Renal cortex interstitium (tissue), 11 donors: Measurements from ENCODE around the gene CDC42BPB. TPM values are rescaled to one million over a fixed set of nuclear protein-coding genes. Genes with fewer than 3 reads are reported as not detected.

ENCODE experiments used
- DNase-seq, 11 donors: peaks; one replicate each; pipeline ENCODE4 v3.0.0-alpha.2; 2013; ENCODE audit warnings: low read depth in 9 of 11, low spot score in 4 of 11; ENCODE audit errors: extremely low read depth in 1 of 11
- polyA plus RNA-seq, 3 donors: library from polyadenylated mRNA; unstranded; fragments of 120-200 nt; gene quantifications; one replicate each; pipeline ENCODE4 v1.2.1, GENCODE V29; 2013; ENCODE audit not compliant: insufficient read length in 3 of 3

CDC42BPB gene
- polyA plus RNA-seq, 3 donors, result 74.0 to 98.5 (median 84.0) TPM

DNA sequence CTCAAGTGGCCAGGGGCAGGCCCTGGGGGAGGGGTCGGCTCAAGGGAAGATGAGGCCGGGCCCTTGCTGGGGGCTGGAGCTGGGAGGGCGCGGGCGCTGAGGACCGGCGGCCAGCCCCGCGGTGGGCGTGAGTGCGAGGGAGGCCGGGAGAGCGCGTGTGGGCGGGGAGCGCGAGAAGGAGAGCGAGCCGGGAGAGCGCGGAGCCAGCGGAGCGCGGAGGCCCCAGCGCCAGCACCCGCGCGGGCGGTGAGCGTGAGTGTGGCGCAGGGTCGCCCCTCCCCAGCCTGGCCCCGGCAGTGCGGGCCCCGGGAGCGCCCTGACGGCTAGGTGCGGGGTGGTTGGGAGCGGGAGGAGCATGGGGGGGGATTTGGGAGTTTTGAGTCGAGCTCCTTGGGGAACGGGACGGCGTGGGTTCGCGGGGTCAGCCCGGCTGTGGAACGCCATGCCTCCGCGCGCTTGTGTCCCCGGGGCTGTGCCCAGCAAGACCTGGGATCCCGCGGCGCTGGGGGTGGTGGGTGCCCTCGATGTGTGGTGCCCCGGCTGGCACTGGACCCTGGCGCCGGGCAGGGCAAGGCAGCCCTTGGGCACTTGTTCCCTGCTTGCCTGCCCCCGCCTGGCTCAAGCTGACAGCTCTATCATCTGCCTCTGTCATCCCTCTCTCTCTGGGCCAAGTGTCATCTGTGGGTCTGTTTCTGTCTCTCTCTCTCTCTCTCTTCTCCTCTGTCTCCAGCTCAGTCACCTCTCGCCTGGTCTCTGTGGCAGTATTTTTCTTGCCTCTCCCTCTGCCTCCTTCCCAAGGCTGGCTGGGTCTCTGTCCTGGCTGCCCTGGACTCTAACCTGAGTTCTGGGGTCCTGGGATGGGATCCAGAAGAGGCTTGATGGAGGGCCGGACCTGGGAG is 26.9 kb upstream of the CDC42BPB start, which contains the start of gene LBHD2:
TSS of gene LBHD2 (plus strand) at position 190 of the 899 bp plus-strand sequence. CDS start 1,803 bp downstream, outside the sequence.
- DNase-seq, result no peak

DNA sequence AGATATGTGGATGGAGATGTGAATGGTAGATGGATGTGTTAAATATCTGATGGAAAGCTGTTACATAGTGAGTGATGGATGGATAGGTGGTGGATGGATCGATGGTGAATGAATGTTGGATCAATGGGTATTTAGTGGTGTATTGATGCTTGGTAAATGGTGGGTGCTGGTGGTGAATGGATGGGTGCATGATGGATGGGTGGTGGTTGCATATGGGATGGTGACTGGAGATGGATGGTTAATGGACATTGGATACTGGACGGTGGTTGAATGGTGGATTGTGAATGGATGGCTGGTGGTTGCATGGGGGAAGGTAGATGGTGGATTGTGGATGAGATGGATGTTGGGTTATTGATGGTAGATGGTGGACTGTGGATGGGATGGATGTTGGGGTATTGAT is 24.6 kb upstream of the CDC42BPB start:
- no peak for DNase-seq

DNA sequence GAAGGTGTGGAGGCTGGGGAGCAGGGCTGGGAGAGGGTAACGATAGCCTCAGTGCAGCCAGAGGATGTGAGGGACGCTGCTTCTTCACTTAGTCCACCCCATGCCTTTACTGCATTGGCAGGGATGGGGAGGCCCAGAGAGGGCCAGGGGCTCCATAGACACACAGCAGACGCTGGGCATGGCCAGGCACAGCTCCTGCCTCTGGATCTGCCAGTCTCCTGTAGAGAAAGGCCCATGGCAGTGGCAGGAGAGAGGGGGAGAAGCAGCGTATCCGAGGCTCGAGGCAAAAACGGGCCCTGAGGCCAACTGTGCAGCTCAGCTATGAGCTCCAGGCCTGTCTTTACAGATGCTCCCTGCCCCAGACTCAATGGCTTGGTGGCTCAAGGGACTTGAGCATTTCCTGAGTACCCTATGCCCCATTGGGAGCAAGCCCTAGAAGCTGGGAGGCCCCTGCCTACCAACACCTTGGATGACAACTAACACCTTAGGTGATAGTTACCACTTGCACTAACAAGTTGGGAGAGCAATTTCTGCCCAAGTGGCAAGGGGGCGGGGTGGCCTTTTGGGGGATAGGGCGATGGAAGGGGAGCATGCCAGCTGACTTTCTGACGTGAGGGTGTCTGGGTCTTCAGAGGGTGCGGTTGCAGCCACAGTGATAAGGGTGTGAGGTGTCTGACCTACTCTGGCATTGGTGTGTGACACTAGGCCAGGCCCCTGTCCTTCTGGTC is 21.7 kb upstream of the CDC42BPB start:
- DNase-seq, result no peak

DNA sequence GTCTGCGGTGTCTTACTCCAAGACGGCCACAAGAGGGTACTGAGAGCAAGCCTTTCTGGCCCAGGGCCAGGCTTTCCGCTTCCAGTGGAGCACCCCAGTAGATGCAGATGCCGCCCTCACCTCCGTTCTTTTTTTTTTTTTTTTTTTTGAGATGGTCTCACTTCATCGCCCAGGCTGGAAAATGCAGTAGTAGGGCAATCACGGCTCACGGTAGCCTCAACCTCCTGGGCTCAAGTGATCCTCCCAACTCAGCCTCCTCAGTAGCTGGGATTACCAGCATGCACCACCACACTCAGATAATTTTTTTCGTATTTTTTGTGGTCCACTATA is 21.0 kb upstream of the CDC42BPB start:
- peak in 4 of 11 donors; percentile 69 to 77 (median 70) for DNase-seq

DNA sequence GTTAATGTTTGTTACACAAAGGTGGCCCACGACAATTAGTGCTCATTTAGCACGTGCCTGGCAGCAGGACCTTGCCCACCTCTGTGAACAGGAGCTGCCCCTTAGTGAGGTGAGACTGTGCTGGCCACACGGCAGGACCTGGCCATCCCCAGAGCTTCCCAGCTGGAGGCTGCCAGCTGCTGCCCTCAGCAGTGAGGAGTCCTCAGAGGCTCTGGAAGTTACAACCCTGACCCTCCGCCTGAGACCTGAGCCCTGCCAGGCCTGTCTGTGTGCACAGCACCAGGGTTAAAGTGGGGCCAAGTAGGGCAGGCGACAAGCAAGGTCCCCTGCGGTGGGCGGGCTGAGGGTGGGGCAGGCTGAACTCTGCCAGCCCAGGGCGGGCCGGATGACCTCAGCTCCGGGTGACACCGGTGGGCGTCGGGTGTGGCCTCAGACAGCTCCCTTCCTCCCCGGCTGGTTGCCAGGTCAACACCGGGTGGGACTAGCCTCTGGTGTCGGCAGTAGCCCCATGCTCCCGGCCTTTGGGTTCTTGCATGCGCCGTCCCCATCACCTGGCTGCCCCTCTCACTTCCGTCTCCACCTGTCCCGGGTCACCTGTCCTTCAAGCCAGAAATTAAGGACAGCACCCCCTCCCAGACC is 17.5 kb upstream of the CDC42BPB start:
- no peak for DNase-seq

DNA sequence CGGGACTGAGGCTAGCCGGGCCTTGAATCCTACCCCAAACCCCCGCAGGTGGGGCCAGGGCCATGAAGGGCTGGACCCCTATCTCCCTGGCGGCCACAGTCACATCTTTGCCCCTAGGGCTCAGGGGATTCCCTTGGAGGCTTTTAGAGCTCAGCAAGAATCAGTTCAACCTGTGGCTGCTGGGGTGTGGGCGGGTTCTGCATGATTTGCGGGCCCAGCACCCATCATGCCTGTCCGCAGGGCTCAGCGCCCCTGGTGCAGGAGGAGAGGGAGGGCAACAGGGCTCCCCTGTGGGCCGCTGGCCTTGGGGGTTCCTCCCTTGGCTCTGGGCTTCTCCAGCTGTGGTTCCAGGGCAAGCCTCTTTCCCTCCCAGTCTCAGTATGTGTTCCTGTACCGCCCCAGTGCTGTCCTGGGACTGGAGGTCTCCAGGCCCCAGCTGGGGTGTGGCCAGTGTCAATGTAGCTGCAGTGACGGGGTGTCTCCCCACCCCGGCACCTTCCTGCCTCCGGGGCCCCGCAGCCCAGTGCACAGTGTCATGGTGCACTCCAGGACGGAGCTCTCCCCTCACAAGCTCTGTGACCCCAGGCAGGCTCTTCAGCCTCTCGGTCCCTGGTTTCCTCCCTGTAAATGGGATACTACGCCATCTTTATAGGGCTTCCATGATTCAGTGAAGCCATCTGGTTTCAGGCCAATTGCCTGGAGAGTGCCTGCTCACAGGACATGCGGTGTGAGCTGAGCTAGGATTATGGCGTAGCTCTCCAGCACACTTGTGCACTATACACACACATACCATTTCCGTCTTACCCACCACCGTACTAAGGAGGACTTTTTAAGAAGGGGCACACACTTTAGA is 16.8 kb upstream of the CDC42BPB start:
- DNase-seq, result no peak

DNA sequence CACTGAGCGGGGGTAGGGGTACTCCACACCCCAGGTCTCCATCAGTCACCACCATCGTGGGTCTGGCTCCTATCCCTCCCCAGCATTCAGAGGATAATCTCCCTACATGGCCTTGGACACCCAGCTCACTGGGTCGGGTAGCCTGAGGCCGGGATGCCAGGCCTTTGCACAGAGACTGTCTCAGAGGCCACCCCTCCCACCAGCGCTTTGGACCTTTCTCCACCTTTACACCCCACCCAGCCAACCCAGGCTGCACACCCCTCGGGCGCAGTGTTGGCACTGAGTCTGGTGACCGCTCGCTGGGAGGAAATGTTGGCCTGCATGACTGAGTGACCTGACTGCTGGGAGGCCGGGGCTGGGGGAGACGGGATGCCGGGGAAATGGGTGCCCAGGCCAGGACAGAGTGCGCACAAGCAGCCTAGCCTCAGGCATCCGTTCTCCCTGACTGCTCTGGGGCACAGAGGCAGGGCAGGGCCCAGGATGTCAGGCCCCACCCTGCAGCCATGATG is 16.1 kb upstream of the CDC42BPB start:
- DNase-seq, result no peak

DNA sequence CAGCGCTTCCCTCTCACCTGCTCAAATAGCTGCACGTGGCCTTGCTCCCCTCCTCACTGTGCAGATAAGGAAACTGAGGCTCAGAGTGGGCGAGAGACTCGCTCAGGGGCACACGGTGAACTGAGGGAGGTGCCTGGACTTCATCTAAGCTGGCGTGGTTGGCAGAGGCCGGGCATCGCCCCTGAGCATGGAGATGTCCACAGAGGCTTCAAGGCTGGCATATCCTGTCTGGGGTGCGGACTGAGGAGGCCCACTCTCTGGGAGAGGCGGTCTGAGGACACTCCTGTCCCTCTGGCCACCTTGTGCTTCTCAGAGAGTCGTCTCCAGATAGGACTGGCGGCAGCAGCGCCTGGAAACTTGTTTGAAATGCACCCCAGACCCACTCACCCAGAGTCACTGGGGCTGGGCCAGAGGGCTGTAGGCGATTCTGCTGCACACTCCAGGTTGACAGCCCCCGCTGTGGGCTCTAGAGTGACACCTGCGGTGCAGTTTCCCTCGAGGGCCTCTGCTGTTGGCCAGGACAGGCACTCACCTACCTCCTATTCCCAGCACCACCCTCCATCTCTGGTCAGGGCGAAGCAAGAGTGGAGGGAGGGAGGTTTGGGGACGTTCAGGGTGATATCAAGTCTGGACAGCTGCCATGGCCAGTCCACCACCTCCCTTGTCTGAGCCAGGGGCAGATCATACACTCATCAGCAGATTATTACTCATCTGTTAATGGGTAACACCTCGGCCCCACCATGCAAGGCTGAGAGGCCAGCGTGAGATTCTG is 15.4 kb upstream of the CDC42BPB start:
- no peak for DNase-seq

DNA sequence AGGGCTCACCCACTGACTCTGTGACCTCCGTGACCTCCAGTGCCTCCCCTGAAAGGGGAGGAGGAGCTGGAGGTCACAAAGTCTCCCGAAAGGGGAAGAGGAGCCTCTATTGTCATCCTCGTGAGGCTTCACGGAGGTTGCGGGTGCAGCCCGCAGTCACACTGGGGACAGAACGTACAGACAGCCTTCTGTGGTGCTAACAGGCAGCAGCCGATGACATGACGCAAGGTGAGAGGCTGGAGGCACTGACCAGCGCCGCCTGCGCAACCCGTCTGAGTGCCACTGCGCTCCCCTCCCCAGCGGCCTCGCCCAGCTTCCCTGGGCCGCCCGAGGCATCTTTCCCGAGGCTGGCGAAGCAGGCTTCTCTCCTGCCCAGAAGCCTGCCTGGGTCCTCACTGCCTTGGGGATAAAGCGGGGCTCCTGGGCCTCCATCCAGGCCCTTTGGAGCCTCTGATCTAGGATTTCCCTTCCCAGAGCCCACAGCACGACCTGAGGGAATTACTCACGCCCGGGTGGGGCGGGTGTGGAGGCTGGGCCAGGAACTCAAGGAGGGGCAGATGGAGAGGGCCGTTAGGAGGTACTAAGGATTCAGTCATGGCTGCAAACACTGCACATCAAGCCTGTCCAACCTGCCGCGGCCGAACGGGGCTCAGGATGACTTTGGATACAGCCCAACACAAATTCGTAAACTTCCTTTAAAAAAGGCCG is 14.3 kb upstream of the CDC42BPB start:
- no peak for DNase-seq

DNA sequence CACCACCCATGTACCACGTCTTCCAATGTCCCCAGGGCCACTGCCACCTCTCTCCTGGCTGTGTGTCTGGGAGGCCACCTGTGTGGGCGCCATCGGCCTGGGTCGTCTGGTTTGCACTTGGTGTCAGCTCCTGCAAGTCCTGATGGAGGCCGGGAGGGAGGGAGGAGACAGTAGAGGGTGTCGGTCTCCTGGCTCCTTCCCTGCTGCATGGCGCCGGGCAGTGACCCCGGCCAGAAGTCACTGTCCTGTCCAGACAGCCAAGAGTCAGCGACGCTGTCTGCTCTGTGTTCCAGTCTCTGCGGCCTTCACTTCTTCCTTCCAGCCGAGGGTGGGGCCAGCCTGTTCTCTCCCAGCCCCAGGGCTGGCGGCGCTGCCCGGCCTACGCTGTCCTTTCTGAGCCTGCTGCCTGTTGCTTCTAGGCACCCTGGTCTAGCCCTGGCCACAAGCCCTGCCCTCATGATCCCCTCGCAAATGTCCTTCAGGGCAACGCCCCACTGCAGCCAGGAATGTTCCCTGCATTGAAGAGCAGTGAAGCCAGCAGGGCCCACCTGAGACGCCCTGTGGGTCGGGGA is 13.7 kb upstream of the CDC42BPB start:
- no peak for DNase-seq

DNA sequence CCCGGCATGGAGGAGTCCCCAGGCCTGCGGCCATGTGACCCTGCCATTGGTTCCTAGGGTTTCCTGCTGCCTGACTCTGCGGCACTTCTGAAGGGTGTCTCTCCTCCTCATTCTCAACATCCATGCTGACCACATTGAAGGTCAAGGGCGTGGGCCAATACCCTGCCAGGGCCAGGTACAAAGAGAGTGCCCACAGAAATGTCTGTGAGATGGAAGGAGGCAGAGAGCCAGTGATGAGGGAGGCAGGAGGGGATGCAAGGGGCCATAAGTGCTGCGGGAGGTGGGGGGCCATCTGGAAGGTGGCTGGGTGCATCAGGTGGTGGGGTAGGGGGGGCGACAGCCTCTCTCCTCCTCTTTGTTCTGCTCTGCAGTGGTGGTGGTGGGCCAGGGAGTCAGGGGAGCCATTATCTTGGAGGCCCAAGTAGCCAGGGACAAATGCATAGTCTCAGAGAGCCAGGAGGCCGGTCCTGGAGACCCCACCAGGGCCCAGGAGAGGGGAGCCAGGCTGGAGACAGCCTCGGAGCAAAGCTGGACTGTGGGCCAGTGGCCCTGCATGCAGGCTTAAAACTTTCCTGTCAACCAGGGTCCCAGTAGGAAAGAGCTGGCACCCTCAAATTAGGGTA is 13.0 kb upstream of the CDC42BPB start:
- no peak for DNase-seq

DNA sequence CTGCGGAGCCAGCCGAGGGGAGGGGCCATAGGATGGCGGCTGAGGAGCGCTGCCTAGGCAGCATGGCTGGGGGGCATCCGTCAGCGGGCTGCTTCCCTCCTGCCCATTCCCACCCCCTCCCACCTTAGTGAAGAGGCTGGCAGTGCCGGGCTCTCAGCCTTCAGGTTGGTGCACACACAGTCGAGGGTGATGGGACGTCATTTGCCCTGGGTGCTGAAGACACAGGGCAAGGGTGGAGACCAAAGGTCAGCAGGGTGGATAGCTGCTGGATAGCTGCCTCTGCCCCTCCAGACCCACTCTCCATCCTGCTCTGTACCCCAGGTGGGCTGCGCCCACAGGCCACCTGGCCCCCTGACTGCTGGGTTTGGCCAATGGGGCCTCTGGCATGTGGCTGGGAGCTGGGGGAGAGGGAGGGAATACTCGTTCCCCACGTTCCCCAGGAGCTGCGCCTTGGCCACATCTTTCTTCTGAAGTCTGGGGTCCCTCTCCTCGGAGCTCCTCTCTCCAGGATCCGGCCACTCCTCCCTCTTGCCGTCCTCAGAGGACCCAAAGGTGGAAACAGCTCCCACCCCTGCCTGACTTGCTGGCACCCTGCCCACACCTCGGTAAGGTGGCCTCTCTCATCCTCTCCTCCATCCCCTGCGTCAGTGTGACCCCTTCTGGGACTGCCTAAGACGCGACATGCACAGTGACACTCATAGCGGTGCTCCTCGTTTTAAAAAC is 11.2 kb upstream of the CDC42BPB start:
- DNase-seq, result no peak

DNA sequence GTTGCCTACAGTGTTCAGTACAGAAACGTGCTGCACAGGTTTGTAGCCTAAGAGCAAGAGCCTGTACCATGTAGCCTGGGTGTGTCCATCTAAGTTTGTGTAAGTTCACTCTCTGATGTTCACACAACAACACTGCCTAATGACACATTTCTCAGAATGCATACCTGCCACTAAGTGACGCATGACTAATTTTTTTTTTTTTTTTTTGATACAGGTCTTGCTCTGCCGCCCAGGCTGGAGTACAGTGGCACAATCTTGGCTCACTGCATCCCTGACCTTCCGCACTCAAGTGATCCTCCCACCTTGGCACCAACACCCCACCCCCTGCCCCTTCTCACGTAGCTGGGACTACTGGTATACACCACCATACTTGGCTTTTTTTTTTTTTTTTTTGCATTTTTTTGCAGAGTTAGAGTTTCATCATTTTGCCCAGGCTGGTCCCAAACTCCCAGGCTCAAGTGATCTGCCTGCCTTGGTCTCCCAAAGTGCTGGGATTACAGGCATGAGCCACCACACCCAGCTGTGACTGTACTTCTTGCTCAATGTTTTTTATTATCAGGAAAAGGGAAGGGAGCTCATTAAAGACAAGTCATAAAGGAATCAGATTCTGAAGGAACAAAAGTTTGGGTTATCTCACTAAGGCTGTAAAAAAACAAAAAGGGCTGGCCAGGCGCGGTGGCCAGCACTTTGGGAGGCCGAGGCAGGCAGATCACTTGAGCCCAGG is 10.0 kb upstream of the CDC42BPB start:
- DNase-seq, result no peak

DNA sequence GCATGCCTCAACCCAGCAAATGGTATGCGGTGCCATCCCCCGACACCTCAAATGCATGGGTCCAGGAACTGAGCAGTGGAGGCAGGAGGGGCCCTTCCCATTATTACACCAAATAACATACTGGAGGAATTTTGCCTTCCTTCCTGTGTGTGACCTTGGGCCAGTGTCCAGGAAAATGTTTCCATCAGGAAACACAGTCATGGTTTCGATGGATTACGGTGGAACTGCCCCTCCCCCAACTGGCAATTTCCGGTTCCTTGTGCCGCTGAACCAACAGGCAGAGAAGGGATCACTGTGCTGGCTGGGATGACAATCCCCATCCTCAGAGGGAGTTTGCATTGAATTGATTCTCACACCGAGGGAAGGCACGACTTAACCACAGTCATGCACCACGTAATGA is 9.1 kb upstream of the CDC42BPB start:
- no peak for DNase-seq

DNA sequence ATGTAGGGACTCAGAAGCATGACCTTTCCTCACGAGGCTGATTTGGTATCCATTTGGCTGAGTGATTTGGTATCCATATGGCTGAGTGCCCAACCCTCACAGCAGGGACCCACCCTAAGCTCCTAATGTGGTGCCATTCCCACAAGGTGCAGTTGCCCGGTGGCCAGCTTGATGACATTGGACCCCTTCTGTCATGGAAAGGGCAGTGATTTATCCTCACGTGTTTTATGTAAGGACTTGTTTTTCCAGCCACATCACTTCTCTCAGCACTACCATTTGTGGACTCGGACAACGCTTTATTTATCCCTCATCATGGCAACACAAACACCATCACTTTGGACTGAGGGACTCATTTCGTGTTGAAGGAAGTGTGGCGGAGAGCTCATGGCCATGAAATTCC is 8.5 kb upstream of the CDC42BPB start:
- DNase-seq, result no peak

DNA sequence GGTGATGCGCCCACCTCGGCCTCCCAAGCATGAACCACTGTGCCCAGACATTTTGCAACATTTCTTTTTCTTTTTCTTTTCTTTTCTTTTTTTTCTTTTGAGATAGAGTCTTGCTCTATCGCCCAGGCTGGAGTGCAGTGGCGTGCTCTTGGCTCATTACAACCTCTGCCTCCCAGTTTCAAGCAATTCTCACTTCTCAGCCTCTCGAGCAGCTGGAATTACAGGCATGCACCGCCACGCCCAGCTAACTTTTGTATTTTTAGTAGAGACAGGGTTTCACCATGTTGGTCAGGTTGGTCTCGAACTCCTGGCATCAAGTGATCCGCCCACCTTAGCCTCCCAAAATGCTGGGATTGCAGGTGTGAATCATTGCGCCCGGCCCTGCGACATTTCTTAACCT is 7.6 kb upstream of the CDC42BPB start:
- DNase-seq, result no peak
